Anterior cingulate cortex (tissue), 58 donors: ENCODE data around the gene RNF213.
A peak's percentile ranks its signal among the peaks of the same experiment; 100 is the strongest.

Experiments
- DNase-seq, 58 donors: peaks; one replicate each; lab custom pipeline; 2025; lab: John Stamatoyannopoulos, UW

Gene RNF213

DNA sequence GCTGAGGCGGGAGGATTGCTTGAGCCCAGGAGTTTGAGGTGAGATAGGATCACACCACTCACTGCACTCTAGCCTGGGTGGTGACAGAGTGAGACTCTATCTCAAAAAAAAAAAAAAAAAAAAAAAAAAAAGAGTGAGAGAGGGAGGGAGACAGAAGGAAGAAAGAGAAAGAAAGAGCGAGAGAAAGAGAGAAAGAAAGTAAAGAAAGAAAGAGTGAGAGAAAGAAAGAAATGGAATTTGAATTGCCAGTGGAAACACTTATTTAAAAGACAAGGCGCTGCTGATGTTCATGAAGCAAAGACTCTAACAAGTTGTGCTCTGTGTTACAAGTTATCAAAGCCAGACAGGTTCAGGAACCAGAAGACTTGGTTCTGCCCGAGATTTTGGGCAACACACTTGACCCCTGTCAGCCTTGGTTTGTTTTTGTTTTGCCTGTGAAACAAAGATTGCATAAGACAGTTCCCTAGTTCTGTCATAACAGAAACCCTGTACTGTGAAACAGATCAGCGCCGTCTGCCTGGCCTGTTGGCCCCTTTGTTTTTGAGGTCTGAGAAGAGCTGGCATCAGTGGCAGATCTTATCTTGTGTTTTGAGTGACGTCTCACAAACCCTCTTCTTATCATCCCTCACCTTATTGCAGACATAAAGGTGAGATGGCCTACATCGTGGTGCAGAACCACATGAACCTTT lies 98.9 kb downstream of the RNF213 start:
- no peak for DNase-seq

DNA sequence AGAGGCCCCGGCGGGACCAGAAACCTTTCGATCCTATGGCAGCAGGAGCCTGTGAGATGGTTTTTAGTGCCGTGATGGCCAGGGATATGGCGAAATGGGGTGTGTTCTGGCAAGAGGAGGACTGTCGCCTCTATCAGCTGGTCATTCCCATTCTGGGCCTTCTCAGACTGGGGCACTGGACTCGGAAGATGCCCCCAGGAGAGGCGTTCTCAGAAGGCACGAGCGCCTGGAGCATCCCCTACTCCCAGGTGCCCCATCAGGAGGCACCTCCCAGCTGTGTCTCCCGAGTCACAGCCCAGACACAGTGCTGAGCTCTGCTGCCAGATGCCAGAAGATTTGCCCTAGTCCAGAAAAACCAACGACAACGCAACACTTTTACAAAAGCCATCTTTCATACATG lies 99.7 kb downstream of the RNF213 start:
- DNase-seq, result no peak

- no peak for DNase-seq
Observed at GRCh38 chr17:80361495-80362220, 101.0 kb downstream of the RNF213 start.

DNA sequence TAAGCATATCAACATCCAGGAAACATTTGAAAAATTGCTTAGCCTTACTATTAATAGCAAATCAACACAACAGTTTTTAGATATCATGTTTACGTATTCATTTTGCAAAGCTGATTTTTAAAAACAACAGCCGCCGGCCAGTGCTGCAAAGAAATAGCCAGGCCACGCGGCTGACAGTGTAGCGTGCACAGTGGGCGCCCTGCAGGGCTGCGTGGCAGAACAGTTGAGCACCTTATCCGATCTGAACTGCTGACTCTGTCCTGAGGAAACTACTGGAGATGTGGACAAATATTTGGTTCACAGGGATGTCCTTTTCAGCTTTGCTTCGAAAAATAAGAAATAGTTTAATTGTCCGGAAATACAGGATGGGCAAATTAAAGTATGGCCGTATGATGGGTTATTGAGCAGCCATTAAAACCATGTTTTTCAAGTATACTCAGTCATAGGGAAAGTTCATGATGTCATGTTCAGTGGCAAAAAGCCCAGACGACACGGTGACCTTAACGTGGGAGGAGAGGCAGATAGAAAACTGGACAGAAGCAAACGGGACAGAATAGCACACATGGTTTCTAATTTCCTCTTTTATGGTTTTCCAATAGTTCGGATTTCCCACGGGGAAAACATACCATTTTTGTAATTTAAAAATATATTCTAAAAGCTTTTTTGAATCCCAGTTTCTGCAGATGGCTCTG lies 101.9 kb downstream of the RNF213 start:
- DNase-seq, result no peak

DNA sequence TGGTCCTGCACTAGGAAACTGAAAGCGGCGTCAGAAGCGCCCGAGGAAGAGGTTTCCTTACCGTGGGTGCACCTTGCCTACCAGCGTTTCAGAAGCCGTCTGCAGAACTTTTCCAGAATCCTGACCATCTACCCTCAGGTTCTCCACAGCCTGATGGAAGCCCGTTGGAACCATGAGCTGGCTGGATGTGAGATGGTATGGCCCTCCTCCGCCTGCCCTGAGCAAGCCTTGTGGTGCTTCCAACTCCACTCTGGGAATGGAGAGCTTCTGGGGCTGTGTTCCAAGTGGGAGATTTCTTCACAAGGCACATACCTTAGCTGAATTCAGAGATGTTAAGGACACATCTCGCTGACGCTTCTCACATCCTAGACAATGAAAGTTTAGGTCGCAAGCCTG lies 102.5 kb downstream of the RNF213 start:
- no peak for DNase-seq

DNA sequence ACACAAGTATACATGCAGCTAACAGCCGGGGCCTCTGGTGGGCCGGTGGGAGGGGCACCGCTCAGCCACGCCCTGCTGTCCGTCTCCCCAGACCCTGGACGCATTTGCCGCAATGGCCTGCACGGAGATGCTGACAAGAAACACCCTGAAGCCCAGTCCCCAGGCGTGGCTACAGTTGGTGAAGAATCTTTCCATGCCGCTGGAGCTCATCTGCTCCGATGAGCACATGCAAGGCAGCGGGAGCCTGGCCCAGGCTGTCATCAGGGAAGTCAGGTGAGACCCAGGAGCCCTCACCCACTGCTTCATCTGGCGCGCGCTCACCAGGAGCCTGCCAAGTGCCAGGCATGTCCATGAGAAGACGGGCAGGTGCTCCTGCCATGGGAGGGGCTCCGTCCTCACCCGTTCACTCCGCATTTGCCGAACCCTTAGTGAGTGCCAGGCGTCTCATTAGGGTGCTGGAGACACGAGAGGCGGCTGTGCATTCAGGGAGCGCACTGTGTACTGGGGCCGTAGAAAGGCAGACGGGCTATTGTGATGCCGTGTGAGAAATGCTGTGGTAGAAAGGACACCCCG lies 103.0 kb downstream of the RNF213 start:
- no peak for DNase-seq

DNA sequence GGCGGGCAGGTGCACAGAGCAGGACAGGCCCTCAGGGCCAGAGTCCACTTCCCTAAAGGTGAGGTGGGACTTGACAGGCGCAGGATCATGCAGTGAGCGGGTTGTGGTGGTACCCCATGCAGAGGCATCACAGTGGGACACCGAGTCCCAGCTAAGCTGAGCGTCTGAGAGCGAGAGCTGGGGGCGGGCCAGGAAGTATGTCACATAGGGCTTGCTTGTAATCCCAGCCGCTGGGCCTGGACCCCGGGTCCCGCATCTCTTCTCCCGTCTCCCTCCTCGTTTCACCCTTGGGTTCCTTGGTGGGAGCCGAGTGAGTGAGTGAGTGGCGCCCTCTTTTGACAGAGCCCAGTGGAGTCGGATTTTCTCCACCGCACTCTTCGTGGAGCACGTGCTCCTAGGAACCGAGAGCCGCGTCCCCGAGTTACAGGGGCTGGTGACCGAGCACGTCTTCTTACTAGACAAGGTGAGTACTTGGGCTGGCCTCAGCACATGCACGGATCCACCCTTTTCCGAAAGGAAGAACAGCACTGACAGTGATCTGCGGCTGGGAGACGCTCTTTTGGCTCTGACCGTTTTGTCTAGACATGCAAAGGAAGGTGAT lies 103.5 kb downstream of the RNF213 start:
- DNase-seq, result peak in 3 of 58 donors; percentile 5 to 19 (median 9)

DNA sequence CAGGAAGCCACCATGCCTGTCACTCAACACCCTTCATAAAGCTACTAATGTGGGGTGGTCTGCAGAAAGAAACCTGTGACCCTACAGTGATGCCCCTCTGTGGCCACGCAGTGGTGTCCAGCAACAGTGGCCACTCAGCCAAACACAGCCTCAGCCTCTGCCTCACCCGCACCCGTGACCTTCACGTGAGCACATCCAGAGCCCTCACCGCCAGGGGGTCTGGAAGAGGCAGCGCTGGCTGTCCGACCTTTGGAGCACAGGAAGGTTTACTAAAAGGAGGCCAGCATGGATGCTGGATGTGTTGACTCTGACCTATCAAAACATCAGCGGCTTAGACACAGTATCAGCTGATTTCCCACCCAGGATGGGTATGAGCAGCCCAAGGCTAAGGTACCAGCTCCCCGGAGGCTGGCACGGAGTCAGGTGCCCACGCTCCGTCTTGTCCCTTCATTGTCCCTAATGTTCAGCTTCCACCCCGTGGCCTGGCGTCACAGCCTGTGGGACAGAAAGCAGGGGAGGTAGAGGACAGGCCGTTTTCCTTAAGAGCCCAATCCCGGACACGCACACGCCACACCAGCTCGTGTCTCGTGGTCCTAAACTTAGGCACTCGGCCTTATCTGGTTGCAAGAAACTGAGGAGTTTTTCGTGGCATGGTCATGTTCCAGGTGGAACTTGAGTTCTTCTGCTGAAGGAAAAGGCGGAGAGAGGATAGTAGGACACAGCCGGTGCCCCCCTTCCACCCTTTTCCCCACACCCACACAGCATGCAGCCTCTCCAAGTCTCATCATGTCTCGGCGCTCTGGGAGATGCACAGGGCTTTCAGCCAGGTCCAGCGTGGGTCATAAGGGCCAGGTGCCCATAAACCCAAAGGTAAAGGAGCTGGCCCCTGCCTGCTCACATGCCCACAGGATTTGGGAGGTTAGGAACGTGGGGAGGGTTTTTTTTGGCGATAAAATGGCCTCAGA lies 104.6 kb downstream of the RNF213 start:
- no peak for DNase-seq

DNA sequence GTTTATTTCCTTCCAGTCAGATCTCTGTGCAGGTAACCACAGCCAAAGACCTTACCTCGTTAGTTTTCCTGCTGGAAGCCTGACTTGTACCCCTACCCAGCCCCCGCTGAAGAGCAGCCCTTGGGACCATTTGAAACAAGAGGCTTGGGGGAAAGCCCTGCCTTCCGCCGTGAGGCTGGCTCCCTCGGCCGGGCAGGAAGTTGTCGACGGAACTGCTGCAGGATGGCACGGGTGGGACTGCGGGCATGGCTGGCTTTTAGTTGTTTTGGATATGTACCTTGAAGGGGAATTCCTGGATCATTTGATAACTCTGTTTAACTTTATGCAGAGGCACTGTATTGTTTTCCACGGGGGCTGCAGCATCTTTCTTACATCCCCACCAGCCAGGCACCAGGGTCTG lies 105.3 kb downstream of the RNF213 start:
- no peak for DNase-seq

- DNase-seq, result no peak
Observed at GRCh38 chr17:80367503-80367902, 106.9 kb downstream of the RNF213 start.

- DNase-seq, result no peak
Observed at GRCh38 chr17:80371196-80371595, 110.5 kb downstream of the RNF213 start.

- no peak for DNase-seq
Observed at GRCh38 chr17:80372456-80372855, 111.8 kb downstream of the RNF213 start.

GRCh38 chr17:80372922-80373570 lies 112.4 kb downstream of the RNF213 start:
- DNase-seq, result no peak

DNA sequence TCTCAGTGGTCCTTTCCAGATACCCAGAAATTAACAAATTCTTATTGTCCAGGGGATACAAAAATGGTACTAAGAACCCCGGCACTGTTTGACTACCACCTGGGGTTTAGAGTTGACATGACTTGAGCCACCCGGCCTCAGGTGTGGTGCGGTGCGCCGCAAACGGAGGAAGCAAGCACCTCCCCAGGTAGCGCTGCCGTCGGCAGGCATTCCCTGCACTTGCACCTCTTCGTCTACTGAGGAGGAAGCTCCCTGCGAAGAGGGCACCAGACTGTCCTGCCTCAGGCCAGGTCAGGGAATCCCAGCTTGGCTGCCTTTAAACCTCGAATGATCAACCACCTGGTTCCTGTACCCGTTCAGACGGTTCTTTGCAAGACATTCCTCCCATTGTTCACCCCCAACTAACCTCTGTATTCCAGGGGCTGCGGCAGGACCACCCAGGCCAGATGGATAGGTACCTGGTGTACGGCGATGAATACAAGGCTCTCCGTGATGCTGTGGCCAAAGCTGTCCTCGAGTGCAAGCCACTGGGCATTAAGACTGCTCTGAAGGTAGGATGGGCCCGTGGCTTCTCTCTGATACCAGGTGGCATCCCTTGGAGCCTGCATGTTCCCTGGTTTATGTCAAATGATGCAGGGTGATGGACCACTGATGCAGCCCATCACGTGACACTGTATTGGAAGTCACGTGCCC lies 113.5 kb downstream of the RNF213 start:
- no peak for DNase-seq

- peak in 1 of 58 donors; percentile 9 for DNase-seq
Observed at GRCh38 chr17:80374732-80375585, 114.3 kb downstream of the RNF213 start.

DNA sequence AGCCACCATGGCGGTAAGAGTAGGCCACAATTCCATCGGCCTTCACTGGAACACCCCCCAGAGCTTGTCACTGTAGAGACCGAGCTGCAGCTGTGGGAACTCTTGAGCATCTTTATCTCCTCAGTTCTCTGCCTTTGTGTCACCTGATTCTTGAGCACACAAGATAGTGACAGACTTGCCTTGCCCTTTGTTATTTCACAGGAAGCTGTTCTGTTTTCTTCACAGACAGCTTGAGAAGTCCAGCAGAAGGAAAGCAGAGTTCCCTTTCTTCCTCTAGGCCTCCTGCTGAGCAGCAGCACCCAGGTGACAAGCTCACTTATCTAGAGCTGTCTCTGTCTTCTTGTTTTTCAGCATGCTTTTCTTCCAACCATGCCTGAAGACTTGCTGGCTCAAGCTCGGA lies 115.9 kb downstream of the RNF213 start:
- no peak for DNase-seq

- no peak for DNase-seq
Observed at GRCh38 chr17:80377798-80378197, 117.1 kb downstream of the RNF213 start.

DNA sequence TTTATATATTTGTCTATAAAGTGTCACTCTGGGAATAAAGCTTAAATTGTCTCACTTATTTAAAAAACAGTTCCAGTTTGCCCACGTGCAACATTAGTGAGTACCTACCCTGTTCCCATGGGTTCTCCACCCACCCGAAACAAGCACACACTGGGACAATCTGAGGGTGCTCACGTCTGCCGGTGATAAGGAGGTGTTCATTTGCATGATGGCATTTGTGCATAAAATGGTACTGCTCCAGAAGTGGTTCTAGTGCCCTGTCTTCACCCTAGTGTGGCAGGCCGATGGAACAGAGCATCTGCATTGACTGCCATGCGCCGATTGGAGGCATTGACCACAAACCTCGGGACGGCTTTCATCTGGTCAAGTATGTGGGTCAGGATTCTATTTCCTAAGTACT lies 118.7 kb downstream of the RNF213 start:
- no peak for DNase-seq
